Activated gamma-delta T cell (primary cell): Measurements from ENCODE around the gene SFXN3.

ENCODE experiments used
- DNase-seq: peaks from one replicate; lab custom pipeline; 2025; lab: John Stamatoyannopoulos, UW

Gene SFXN3

DNA sequence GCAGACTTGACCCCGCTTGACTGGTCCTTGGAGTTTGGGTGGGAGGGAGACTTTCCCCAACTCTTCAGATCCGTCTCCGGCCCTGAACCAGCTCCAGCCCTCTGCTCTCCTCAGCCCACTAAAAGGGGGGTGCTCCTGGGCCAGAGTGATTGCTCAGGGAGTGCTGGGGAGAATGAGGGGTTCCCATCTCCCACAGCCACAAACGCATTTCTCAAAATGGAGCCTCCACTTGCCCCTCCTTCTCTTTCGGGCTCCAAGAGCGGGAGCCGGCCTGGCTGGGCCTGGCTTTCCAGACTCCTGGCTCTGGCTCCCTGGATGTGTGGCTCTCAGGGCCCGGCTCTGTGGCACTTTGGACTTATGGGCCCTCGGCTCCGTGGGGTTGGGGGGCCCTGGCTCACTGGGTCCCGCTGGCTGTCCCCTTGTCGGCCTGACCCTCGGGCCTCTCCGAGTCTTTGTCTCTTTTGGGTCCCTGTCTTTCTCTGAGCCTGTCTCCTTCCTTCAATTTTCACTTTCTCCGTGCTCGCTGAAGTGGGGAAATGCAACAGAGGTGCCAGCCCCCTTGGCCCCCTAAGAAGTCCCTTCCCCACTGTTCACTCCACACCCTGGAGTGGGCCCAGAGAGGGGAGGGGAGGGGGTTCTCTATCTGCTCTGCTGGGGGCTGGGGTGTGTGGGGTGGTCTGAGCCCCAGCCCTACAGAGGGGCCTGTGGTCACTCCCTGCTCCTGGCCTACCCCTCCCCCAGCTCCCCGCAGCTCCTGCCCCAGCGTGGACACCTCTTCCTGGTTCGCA lies 30.7 kb upstream of the SFXN3 start:
- no peak for DNase-seq

DNA sequence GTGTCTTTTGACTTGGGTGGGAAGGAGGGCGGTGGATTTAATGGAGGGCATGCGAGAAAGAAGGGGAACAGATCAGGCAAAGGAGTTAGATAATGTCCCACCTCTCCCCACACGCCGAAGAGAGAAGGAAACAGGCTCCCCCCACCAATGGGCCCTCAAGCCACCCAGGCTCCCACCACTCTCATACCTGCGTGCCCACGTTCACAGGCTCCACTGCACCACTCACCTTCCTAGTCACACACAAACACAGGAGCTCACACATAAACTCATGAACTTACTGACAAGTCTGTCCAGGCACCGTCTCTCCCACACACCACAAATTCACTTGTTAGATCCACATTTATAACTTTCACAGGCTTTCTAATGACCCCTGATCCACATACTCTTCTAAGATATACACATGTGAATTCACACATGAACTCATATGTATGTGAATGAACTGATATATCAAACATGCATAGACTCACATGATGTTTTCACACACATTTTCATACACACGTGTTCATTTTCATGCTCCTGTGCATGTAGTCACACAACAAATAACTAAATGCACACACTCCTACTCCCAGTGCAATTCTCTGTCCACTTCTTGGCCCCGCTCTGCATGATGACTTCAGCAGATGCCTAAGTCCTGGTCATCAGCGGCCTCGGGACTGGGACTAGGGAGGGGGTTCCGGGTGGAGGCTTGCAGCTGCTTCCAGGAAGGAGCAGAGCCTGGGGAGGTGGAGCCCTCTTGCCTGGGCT lies 29.9 kb upstream of the SFXN3 start:
- DNase-seq, result no peak

DNA sequence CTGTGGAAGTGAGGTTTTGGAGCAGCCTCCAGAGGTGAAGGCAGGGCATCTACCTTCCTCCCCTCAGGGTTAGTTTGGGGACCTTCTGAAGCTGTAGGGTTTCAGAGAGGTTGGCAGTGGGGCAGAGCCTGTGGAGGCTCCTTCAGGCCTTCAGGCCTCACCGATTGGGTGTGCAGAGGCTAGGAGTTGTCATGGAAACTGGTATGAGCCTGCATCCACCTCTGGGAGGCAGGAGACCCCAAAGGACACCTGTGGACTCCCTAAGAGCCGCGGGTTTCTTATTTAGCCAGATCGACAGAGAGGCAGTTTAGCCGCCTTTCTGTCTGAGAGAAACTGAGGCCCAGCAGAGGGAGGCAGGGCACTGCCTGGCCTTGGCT lies 29.4 kb upstream of the SFXN3 start:
- no peak for DNase-seq

DNA sequence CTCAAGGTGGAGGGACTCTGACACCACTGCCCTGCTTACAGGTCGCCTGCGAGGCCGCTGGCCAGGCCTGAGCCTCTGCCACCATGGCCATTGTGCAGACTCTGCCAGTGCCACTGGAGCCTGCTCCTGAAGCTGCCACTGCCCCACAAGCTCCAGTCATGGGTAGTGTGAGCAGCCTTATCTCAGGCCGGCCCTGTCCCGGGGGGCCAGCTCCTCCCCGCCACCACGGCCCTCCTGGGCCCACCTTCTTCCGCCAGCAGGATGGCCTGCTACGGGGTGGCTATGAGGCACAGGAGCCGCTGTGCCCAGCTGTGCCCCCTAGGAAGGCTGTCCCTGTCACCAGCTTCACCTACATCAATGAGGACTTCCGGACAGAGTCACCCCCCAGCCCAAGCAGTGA lies 28.6 kb upstream of the SFXN3 start:
- DNase-seq, result no peak

DNA sequence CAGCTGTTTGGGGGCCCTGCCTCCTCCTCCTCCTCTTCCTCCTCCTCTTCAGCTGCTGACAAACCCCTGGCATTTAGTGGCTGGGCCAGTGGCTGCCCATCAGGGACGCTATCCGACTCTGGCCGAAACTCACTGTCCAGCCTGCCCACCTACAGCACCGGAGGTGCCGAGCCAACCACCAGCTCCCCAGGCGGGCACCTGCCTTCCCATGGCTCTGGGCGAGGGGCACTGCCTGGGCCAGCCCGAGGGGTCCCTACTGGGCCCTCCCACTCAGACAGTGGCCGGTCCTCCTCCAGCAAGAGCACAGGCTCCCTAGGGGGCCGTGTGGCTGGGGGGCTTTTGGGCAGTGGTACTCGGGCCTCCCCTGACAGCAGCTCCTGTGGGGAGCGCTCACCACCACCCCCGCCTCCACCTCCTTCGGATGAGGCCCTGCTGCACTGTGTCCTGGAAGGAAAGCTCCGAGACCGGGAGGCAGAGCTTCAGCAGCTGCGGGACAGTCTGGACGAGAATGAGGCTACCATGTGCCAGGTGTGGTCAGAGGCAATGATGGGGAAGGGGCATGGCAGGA lies 27.3 kb upstream of the SFXN3 start:
- no peak for DNase-seq

DNA sequence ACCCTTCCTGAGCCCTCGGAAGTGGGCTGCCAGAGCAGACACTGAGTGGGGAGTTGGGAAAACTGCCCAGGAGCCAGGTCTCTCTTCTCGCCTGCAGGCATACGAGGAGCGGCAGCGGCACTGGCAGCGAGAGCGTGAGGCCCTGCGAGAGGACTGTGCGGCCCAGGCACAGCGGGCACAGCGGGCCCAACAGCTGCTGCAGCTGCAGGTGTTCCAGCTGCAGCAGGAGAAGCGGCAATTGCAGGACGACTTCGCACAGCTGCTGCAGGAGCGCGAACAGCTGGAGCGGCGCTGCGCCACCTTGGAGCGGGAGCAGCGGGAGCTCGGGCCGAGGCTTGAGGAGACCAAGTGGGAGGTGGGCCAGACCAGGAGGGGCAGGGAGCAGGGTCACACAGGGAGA lies 25.7 kb upstream of the SFXN3 start:
- DNase-seq, result no peak

DNA sequence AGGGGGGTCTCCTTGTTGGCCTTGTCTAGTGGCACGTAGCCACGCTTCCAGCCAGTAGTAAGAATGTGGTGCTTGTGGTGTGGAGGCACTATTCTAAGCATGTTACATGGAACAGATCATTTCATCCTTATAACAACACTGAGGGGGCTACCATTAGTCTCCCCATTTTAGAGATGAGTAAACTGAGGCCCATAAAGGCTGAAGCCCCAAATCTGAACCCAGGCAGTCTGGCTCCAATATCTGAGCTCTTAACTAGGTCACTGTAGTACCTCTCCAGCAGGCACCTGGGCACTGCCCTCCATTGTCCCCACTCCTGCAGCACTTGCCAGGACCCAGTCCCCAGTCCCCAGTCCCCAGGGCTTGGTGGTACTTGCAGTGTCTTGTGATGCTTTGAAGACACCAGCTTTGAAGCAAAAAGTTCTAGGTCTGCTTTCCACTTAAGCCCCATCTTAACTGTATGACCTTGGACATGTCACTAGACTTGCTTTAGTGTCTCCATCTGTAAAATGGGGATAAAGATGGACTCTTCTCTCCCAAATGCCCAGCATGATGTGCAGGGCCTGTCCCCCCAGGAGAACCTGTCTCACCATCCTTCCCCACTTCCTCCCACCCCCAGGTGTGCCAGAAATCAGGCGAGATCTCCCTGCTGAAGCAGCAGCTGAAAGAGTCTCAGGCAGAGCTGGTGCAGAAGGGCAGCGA lies 25.0 kb upstream of the SFXN3 start:
- DNase-seq, result no peak

DNA sequence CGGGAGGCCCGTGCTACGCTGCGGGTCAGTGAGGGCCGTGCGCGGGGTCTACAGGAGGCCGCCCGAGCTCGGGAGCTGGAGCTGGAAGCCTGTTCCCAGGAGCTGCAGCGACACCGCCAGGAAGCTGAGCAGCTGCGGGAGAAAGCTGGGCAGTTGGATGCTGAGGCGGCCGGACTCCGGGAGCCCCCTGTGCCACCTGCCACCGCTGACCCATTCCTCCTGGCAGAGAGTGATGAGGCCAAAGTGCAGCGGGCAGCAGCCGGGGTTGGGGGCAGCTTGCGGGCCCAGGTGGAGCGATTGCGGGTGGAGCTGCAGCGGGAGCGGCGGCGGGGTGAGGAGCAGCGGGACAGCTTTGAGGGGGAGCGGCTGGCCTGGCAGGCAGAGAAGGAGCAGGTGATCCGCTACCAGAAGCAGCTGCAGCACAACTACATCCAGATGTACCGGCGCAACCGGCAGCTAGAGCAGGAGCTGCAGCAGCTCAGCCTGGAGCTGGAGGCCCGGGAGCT lies 24.4 kb upstream of the SFXN3 start:
- DNase-seq, result no peak

DNA sequence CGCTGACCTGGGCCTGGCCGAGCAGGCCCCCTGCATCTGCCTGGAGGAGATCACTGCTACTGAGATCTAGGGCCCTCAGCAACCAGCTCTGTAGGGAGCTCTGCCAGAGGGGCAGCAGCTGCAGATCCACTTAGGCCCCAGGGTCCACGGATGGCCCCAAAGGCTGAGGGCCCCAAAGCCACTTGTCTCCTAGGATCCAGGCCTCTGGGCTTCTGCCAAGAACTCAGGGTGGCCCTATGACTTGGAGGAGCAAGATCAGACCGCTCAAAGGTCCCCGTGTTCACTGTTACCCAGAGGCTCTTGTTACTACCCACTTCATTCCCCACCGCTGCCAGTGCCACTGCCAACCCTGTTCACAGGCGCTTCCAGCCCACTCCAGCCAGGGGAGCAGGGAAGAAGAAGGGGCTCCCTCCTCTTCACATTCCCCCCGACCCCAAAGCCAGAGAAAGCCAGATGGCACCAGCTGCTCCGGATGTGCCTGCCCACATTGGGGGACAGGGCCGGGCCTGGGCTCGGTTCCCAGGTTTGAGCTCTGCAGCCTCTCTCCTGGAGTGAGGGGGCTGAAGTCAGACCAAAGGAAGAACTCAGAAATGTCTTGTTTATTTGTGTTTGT lies 23.8 kb upstream of the SFXN3 start:
- DNase-seq, result no peak

DNA sequence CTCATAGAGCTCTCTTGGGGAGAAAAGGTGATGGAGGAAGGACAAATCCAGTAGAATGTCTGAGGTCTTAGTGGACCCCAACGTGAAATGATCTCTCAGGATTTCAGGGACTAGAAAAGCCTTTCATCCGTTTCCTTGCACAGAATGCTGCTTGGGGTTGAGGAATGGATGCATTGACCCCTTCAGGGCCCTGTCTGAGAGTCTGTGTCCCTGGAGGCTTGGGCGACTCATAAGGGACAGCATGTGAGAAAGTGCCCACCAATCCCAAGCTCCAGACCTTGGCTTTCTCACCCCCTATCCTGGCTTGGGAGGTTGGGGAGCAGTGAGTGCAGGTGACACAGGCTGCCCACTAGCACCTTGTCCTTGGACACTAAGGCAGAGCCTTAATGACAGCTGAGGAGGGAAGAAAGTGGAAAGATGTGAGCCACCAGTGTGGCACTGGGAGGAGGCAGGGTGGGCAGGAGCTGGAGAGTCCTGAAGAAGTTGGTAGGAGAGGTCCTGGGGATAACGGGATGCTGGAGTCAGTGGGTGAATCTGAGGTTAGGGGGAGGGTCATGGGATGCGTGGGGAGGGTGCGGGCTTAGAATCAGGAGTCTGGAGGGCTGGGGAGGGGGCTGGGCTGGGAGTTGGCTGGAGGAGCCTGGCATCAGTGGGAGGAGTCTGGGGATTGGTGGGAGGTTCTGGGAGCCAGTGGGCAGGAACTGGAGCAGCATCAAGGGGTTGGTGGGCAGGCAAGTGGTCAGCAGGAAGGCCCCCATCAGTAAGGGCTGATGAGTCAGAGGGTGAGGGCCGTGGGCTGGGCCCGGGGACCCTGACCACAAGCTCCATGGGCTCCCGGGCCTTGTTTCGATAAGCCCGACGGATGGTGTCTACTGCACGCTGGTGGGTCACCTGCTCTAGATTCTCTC lies 22.9 kb upstream of the SFXN3 start:
- DNase-seq, result no peak

DNA sequence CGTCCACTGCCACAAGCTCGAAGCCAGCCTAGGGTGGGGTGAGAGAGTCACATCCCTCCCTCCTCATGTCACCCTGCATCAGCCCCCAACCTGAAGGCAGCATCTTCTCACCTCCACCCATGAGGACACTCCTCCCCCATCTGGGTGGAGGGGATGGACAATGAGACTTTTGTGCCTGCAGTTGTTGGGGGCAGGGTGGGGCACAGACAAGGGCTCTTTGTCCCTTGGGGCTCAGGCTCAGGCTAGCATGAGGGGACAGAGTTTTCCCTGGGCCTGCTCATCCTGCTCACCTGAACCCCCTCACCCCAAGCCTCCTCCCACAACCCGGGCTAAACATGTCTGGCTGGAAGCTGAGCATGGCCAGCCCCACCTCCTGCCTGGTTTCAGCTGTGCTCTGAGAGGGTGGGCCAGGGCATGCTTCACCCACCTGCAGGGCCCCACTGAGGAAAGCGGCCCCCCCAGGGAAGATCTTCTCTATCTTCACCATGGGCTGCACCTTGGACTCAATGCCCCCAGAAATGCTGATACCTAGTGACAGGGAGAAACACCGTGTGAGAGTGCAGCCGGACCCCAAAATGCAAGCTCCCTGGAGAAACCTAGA lies 22.1 kb upstream of the SFXN3 start:
- DNase-seq, result no peak

DNA sequence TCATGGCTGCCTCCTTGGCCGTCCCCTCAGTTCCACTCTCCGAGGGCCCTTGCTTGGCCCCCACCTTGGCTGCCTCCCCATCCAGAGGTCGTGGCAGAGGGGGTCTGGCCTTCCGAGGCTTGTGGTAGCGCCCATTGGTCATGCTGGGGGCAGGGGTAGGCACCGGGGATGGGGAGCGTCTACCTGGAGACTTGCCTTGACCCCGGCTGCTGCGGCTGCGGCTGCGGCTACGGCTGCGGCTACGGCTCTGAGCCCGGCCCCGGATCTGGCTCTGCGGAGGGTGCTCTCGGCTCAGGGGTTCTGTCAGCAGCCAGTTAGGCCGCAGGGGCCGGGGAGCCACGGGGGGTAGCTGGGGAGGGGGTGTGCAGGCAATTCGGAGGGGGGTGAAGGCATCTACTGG lies 20.7 kb upstream of the SFXN3 start:
- no peak for DNase-seq

DNA sequence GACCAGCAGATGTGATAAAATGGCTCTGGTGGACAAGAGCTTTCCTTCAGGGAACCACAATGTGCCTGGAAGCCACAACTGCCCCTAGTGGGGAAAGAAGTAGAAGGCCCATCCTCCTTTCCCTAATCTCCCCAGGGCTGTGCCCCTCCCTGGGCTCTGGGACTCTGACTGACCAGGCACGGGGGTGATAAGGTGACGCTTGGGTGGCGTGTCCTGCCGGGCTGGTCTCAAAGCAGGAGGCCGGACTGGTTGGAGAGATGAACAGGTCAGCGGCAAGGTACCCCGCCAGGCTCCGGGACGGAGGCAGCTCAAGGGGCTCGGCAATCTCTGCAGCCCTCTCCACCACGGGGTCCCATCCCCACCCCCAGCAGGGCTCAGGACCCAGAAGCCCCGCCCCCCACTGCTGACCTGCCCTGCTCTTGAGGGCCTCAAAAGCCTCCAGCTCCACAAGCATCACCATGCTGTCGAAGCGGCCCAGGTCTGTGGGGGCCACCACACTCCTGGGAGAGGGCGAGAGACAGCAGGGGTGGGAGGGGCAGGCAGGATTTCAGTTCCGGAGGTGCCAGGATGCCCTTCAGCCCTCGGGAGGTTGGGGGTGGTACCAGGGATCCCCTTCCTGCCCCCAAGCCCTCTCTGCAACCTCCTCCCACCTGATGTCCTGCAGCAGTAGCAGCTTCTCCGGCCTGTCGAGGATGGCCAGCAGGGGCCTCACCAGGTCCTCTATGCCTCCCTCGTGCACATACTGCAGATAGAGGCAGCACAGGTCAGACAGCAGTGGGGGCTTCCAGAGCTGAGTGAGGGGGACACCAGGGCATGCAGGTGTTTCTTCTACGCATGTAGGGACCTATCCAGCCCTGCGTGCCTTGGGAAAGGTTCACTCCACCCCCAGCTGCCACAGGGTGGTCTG lies 19.3 kb upstream of the SFXN3 start:
- no peak for DNase-seq

DNA sequence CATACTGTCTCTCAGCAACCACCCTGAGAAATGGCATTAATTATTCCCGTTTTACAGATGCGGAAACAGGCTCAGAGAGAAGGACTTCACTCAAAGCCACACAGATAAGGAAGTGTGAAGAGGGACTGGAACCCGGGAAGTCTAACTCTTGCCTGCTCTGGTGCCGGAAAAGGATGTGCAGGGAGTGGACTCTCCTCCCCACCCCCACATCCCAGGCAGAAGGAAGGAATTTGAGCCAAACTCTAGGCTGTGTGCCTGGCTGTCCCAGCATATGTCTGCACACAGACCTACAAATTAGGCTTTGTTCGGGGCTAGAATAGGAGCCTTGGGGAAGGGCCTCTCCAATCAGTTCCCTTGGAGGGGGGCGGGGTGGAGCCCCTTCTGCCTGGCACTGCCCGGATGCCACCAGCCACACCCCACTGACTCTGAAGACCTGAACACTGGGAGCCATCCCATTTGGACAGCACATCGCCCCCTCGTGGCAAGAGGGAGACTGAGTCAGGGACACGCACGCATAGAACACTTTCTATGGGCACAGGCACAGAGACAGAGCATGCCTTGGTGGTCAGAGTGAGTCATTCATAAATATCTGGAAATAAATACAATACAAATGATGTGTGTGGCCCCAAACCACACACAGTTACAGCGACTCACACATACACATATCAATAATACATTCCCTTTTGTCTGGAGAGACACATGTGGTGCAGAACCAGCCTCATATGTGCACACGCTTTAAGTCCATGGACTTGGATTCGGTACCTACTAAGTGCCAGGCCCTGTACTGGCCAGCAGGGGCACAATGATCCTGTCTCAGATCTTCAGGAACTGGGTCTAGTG lies 18.3 kb upstream of the SFXN3 start:
- no peak for DNase-seq

DNA sequence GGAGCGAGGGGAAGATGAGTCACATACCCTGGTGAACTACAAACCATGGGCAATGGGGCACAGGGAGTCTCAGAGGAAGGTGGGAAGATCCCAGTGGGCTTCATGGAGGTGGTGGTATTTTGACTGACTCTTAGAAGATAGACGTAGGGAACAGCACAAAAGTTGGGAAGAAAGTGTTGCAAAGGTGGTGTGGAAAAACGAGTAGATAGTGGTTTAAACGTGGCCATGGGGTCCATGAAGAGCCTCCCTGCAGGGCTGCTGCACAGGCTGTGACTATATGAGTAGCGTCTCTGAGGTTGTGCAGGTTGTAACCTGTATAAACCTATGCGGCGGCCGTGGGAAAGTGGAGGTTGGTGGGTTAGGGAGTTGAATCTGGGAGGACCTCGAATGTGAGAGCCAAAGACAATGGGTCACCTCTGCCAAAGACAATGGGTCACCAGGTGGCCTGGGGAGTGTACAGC lies 17.6 kb upstream of the SFXN3 start:
- DNase-seq, result no peak

DNA sequence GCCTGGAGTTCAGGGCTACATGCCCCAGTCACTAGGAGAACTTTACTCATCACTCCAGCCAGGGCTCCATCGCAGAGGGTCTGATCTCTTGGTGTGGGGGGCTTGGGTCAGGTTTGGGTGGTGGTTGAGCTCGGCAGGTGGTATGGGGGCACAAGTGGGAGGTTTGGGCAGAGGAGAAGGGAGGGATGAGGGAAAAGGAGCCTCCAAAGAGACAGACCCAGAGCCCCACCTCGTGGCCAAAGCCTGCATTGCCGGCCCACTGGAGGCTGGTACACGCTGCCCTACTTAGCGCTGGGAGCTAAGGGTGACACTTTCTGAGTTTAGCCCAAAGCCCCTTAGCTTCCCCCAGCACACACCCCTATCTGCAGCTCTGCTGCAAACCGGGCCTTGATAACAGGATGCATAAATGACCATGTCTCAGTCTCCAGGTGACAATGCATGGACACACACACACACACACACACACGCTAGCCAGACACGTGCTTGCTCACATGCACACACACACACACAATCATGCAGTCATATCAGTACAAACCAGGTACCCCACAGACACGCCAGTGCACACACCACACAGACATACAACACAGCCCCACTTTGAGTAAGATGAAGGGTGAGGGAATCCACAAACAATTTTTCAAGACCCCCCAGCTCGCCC lies 16.7 kb upstream of the SFXN3 start:
- DNase-seq, result peak; percentile 40

DNA sequence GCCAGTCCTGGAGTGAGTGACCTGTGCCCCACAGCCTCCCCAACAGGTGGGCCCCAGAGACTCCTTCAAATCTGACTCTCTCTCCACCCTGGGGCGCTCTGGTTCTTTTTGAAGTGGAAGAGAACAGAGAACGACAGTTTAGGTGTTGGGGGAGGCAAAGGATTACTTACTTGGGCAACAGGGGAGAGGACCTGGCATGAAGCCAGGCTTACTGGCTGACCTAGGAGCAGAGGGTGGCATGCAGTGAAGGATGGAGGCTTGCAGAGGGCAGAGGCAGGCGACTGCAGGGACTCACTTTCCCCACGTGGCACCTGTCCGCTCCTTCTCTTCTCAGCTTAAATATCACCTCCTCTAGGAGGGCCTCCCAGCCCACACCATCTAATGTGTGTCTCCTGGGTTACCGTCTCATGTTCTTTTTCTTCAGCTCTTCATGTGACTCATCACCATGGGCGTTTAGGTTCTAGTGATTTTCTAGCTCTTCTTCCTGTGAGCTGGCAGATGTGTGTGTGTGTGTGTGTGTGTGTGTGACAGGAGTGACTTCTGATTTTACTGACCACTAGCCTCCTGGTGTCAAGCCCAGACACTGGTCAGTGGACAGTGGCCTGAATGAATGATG lies 16.0 kb upstream of the SFXN3 start:
- DNase-seq, result no peak
